H9 (cell line): ENCODE results near the gene OR10J4. TPM values are rescaled to one million over a fixed set of nuclear protein-coding genes. Genes with fewer than 3 reads are reported as not detected.

Experiments
- DNase-seq: peaks from one replicate; pipeline ENCODE4 v3.0.0-alpha.2; 2017
- H2AFZ ChIP-seq: one replicate; pipeline ENCODE4 v1.6.1; 2013; ENCODE audit warnings: mild to moderate bottlenecking, low read length, control low read depth, moderate library complexity
- H2AK5ac ChIP-seq: 2 replicates; pipeline ENCODE4 v1.6.1; 2013; ENCODE audit warnings: low read length, control low read depth, mixed read lengths; ENCODE audit not compliant: insufficient read length
- H2BK120ac ChIP-seq: one replicate; pipeline ENCODE4 v1.6.1; 2013; ENCODE audit warnings: low read depth, mild to moderate bottlenecking, low read length, control low read depth, inconsistent platforms; ENCODE audit not compliant: poor library complexity, severe bottlenecking
- H2BK12ac ChIP-seq: 2 replicates; pipeline ENCODE4 v1.6.1; 2013; ENCODE audit warnings: low read length, control low read depth, mixed read lengths, low read depth; ENCODE audit not compliant: insufficient read length
- H2BK15ac ChIP-seq: 2 replicates; pipeline ENCODE4 v1.6.1; 2013; ENCODE audit warnings: low read depth, low read length, control low read depth
- H2BK20ac ChIP-seq: one replicate; pipeline ENCODE4 v1.6.1; 2013; ENCODE audit warnings: low read depth, mild to moderate bottlenecking, low read length, control low read depth, inconsistent platforms; ENCODE audit not compliant: poor library complexity, severe bottlenecking
- H2BK5ac ChIP-seq: 2 replicates; pipeline ENCODE4 v1.6.1; 2013; ENCODE audit warnings: low read length, control low read depth, mixed read lengths; ENCODE audit not compliant: insufficient read length
- H3K14ac ChIP-seq: 2 replicates; pipeline ENCODE4 v1.6.1; 2013; ENCODE audit warnings: low read length, control low read depth; ENCODE audit not compliant: insufficient read depth
- H3K18ac ChIP-seq: 2 replicates; pipeline ENCODE4 v1.6.1; 2013; ENCODE audit warnings: low read depth, mild to moderate bottlenecking, mixed read lengths, low read length, control low read depth; ENCODE audit not compliant: insufficient read length
- H3K23ac ChIP-seq: 2 replicates; pipeline ENCODE4 v1.6.1; 2013; ENCODE audit warnings: low read length, control low read depth, mixed read lengths, low read depth; ENCODE audit not compliant: insufficient read length
- H3K23me2 ChIP-seq: 2 replicates; pipeline ENCODE4 v1.6.1; 2013; ENCODE audit warnings: low read depth, mild to moderate bottlenecking, mixed read lengths, low read length, control low read depth; ENCODE audit not compliant: insufficient read length, poor library complexity, severe bottlenecking
- H3K27ac ChIP-seq: 2 replicates; pipeline ENCODE4 v1.5.1; 2013; ENCODE audit warnings: low read length, control low read depth, mixed read lengths, low read depth; ENCODE audit not compliant: insufficient read length
- H3K27me3 ChIP-seq: 2 replicates; pipeline ENCODE4 v1.6.1; 2013; ENCODE audit warnings: low read length, control low read depth, inconsistent platforms; ENCODE audit not compliant: insufficient read depth
- H3K4ac ChIP-seq: 2 replicates; pipeline ENCODE4 v1.6.1; 2013; ENCODE audit warnings: low read depth, mild to moderate bottlenecking, control low read depth, inconsistent platforms, low read length, moderate library complexity
- H3K4me1 ChIP-seq: 2 replicates; pipeline ENCODE4 v1.6.1; 2013; ENCODE audit warnings: low read length, control low read depth, inconsistent platforms; ENCODE audit not compliant: insufficient read depth
- H3K4me2 ChIP-seq: 2 replicates; pipeline ENCODE4 v1.6.1; 2013; ENCODE audit warnings: low read length, control low read depth, mixed read lengths; ENCODE audit not compliant: insufficient read length, insufficient read depth
- H3K56ac ChIP-seq: 2 replicates; pipeline ENCODE4 v1.6.1; 2013; ENCODE audit warnings: low read depth, mild to moderate bottlenecking, mixed read lengths, low read length, control low read depth; ENCODE audit not compliant: insufficient read length
- H3K79me1 ChIP-seq: 2 replicates; pipeline ENCODE4 v1.6.1; 2013; ENCODE audit warnings: low read depth, mild to moderate bottlenecking, moderate library complexity, low read length, control low read depth, inconsistent platforms; ENCODE audit not compliant: insufficient read depth, poor library complexity, severe bottlenecking
- H3K79me2 ChIP-seq: 2 replicates; pipeline ENCODE4 v1.6.1; 2013; ENCODE audit warnings: low read length, control low read depth, inconsistent platforms; ENCODE audit not compliant: insufficient read depth
- H3K9ac ChIP-seq: 2 replicates; pipeline ENCODE4 v1.6.1; 2013; ENCODE audit warnings: low read length, control low read depth, mixed read lengths; ENCODE audit not compliant: insufficient read length; ENCODE audit errors: extremely low read depth
- H3K9me3 ChIP-seq: one replicate; pipeline ENCODE4 v1.6.1; 2013; ENCODE audit warnings: low read depth, low read length, inconsistent platforms; ENCODE audit not compliant: control insufficient read depth
- H3T11ph ChIP-seq: one replicate; pipeline ENCODE4 v1.6.1; 2013; ENCODE audit warnings: mild to moderate bottlenecking, low read length, control low read depth, inconsistent platforms
- H4K20me1 ChIP-seq: one replicate; pipeline ENCODE4 v1.6.1; 2013; ENCODE audit not compliant: control insufficient read depth, insufficient read length, insufficient read depth
- H4K5ac ChIP-seq: 2 replicates; pipeline ENCODE4 v1.6.1; 2013; ENCODE audit warnings: low read depth, mild to moderate bottlenecking, mixed read lengths, low read length, control low read depth; ENCODE audit not compliant: insufficient read length
- H4K8ac ChIP-seq: replicated peaks from 2 replicates; pipeline ENCODE4 v1.6.1; 2013; ENCODE audit warnings: low read length, control low read depth, mixed read lengths, low read depth; ENCODE audit not compliant: insufficient read length
- H4K91ac ChIP-seq: 2 replicates; pipeline ENCODE4 v1.6.1; 2013; ENCODE audit warnings: low read depth, mild to moderate bottlenecking, moderate library complexity, mixed read lengths, low read length, control low read depth; ENCODE audit not compliant: insufficient read length
- H3K27ac Mint-ChIP-seq, 3 experiments: 2 replicates in 2 of 3; 3 replicates in 1 of 3; pipeline ENCODE4 v1.8.0; 2020 to 2021; ENCODE audit warnings: mixed read lengths in 3 of 3, mild to moderate bottlenecking in 1 of 3, moderate library complexity in 1 of 3
- H3K27me3 Mint-ChIP-seq: 2 replicates; pipeline ENCODE4 v1.8.0; 2021; ENCODE audit warnings: low read depth, mild to moderate bottlenecking, moderate library complexity, mixed read lengths
- H3K36me3 Mint-ChIP-seq, 3 experiments: 2 replicates in 2 of 3; 3 replicates in 1 of 3; pipeline ENCODE4 v1.8.0; 2020 to 2021; ENCODE audit warnings: low read depth in 3 of 3, mixed read lengths in 3 of 3; ENCODE audit not compliant: insufficient read depth in 1 of 3
- H3K4me1 Mint-ChIP-seq, 2 experiments: 2 replicates each; pipeline ENCODE4 v1.8.0; 2020; ENCODE audit warnings: mixed read lengths in 2 of 2
- H3K4me3 Mint-ChIP-seq, 2 experiments: 2 replicates in 1 of 2; 3 replicates in 1 of 2; pipeline ENCODE4 v1.8.0; 2020 to 2021; ENCODE audit warnings: mild to moderate bottlenecking in 2 of 2, mixed read lengths in 2 of 2, moderate library complexity in 1 of 2
- H3K9me3 Mint-ChIP-seq, 2 experiments: 2 replicates in 1 of 2; 3 replicates in 1 of 2; pipeline ENCODE4 v1.8.0; 2020; ENCODE audit warnings: mild to moderate bottlenecking in 2 of 2, mixed read lengths in 2 of 2, moderate library complexity in 1 of 2
- WGBS: extraction: QIAGEN DNeasy Blood & Tissue Kit; methylation state at CpG from one replicate; pipeline ENCODE4 v1.1.7; 2013; ENCODE audit warnings: missing lambda C conversion rate, low lambda C conversion rate, mixed read lengths; ENCODE audit not compliant: insufficient read length; ENCODE audit errors: extremely low coverage; 5-methylcytosine and 5-hydroxymethylcytosine counted together
- total RNA-seq: library from RNA; stranded (reverse); gene quantifications from 2 replicates; pipeline ENCODE4 v1.2.1, GENCODE V29; 2021
- TF ChIP-seq, protein P1 (sequence below): fragments of 200-600 bp; sonication (generic); conservative IDR thresholded peaks from 3 replicates; pipeline ENCODE4 v1.8.0; 2021; ENCODE audit warnings: antibody characterized with exemption, mild to moderate bottlenecking

The OR10J4 gene
- total RNA-seq, 1 experiment from 2014 or later: not detected

GRCh38 chr1:159474926-159475325, 42.9 kb downstream of the OR10J4 start:
- no CpG with 5 or more reads among the region's 1 CpG for WGBS
- Histone ChIP-seq H3K79me2 (no peaks in the 10 kb centered on the region), H3K18ac (no peak overlapping the region), H3K79me1 (no peaks in the 10 kb centered on the region), H4K20me1 (no peaks in the 10 kb centered on the region), H2BK12ac (no peak overlapping the region), H2AK5ac (no peak overlapping the region), H3K27ac (no peak overlapping the region), H2BK15ac (no peak overlapping the region), H2AFZ (no peak overlapping the region), H3K56ac (no peak overlapping the region), H4K8ac (no peak overlapping the region), H3K9ac (no peak overlapping the region), H3K14ac (no peak overlapping the region), H3K23ac (no peak overlapping the region), H3K4me2 (no peak overlapping the region), H4K91ac (no peak overlapping the region), H2BK5ac (no peak overlapping the region), H3T11ph (no peak overlapping the region), H3K4ac (no peak overlapping the region), H2BK20ac (no peak overlapping the region), H3K27me3 (no peaks in the 10 kb centered on the region), H3K23me2 (no peaks in the 10 kb centered on the region), H4K5ac (no peak overlapping the region), H3K9me3 (no peaks in the 10 kb centered on the region), H3K4me1 (no peaks in the 10 kb centered on the region), H2BK120ac (no peak overlapping the region)
- Mint-ChIP-seq H3K4me1 (peaks cover 0 to 6% of the 10 kb centered on the region in 2 experiments; a peak in 2 of 4 replicates), H3K27ac (no peak overlapping the region), H3K4me3 (no peak overlapping the region), H3K27me3 (no peaks in the 10 kb centered on the region; the same call in none of the 2 replicates), H3K9me3 (peaks cover 0 to 31% of the 10 kb centered on the region in 2 experiments; a peak in 3 of 5 replicates), H3K36me3 (peaks cover 0 to 24% (median 0%) of the 10 kb centered on the region in 3 experiments; a peak in 2 of 7 replicates)
- DNase-seq: no peak
- TF ChIP-seq, protein P1, sequence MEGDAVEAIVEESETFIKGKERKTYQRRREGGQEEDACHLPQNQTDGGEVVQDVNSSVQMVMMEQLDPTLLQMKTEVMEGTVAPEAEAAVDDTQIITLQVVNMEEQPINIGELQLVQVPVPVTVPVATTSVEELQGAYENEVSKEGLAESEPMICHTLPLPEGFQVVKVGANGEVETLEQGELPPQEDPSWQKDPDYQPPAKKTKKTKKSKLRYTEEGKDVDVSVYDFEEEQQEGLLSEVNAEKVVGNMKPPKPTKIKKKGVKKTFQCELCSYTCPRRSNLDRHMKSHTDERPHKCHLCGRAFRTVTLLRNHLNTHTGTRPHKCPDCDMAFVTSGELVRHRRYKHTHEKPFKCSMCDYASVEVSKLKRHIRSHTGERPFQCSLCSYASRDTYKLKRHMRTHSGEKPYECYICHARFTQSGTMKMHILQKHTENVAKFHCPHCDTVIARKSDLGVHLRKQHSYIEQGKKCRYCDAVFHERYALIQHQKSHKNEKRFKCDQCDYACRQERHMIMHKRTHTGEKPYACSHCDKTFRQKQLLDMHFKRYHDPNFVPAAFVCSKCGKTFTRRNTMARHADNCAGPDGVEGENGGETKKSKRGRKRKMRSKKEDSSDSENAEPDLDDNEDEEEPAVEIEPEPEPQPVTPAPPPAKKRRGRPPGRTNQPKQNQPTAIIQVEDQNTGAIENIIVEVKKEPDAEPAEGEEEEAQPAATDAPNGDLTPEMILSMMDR: no peak

Other genes starting within 250 kb of the OR10J4 start
- gene ACKR1, start 227.3 kb upstream of the OR10J4 start, total RNA-seq: 0.26 and 0.39 TPM in 2 replicates
- not detected in 2 replicates for gene FCER1A, start 129.9 kb upstream of the OR10J4 start, total RNA-seq
- gene OR10J1, start 7.5 kb downstream of the OR10J4 start, total RNA-seq: not detected in 2 replicates
- gene OR10J5, start 103.8 kb downstream of the OR10J4 start, total RNA-seq: not detected in 2 replicates
- not detected in 2 replicates for gene APCS, start 155.6 kb downstream of the OR10J4 start, total RNA-seq